Muscle layer of colon (tissue), 2 donors: Measurements from ENCODE around the gene FGF6.

Source experiments
- H3K27ac ChIP-seq: one replicate; pipeline ENCODE4 v1.7.0; 2013; ENCODE audit warnings: low read depth, mild to moderate bottlenecking, low read length, moderate library complexity
- H3K27me3 ChIP-seq, 2 donors: one replicate each; pipeline ENCODE4 v1.7.0; 2013; ENCODE audit warnings: low read length in 2 of 2, mild to moderate bottlenecking in 2 of 2; ENCODE audit not compliant: insufficient read depth in 2 of 2, control insufficient read depth in 1 of 2
- H3K36me3 ChIP-seq: one replicate; pipeline ENCODE4 v1.7.0; 2013; ENCODE audit warnings: mild to moderate bottlenecking, low read length; ENCODE audit not compliant: insufficient read depth
- H3K4me1 ChIP-seq: one replicate; pipeline ENCODE4 v1.7.0; 2013; ENCODE audit warnings: mild to moderate bottlenecking, low read length; ENCODE audit not compliant: insufficient read depth
- H3K4me3 ChIP-seq, 2 donors: one replicate each; pipeline ENCODE4 v1.7.0; 2013; ENCODE audit warnings: low read length in 2 of 2, low read depth in 1 of 2, mild to moderate bottlenecking in 1 of 2, moderate library complexity in 1 of 2
- H3K9ac ChIP-seq: one replicate; pipeline ENCODE4 v1.7.0; 2013; ENCODE audit warnings: low read length
- H3K9me3 ChIP-seq: one replicate; pipeline ENCODE4 v1.7.0; 2013; ENCODE audit warnings: mild to moderate bottlenecking, low read length
- donor health status: abdominal sarcoma.
- donor health status: Adenocarcinoma of cecum.

The FGF6 gene, protein sequence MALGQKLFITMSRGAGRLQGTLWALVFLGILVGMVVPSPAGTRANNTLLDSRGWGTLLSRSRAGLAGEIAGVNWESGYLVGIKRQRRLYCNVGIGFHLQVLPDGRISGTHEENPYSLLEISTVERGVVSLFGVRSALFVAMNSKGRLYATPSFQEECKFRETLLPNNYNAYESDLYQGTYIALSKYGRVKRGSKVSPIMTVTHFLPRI

DNA sequence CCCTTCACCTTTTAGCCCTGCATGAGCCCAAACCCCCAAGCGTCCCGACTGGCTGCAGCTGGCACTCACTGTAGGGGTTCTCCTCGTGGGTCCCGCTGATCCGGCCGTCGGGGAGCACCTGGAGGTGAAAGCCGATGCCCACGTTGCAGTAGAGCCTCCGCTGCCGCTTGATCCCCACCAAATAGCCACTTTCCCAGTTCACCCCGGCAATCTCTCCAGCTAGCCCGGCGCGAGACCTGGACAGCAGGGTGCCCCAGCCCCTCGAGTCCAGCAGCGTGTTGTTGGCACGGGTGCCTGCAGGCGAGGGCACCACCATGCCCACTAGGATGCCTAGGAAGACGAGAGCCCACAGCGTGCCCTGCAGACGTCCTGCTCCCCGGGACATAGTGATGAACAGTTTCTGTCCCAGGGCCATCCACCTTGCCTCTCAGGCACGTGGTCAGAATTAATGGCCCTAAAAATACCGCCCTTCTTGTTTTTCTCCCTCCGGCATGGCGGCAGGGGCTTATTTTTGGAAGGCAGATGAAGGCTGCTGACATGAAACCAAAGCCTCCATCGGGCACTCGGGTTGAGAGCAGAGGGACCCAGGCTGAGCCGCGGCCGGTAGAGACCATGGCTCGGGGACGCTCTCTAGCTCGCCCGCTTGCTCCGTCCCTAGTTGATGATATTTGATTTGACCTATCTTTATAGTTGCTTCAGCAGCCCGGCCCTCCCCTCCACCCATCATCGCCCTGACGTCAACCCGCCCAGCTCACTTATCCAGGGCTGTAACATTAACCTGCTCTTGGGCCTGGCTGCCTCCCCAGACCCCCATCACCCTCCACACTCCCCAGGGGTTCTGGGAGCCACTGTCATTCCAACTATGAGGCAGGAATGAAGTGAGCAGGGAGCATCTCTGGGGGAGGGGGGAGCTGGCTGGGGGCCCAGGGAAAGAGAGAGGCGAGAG, at the start of gene FGF6:
FGF6 (minus strand) TSS at position 660 of the 946 bp plus-strand sequence; CDS start at position 415, 245 bp downstream.
- Histone ChIP-seq H3K4me3 (no peak within 1 kb of the TSS), H3K9me3 (no peaks in the 10 kb centered on the region), H3K36me3 (no peaks in the 10 kb centered on the region), H3K27me3 (peaks cover 0 to 6% of the 10 kb centered on the region in 2 donors), H3K9ac (no peak within 1 kb of the TSS), H3K4me1 (peaks cover 8% of the 10 kb centered on the region), H3K27ac (no peak within 1 kb of the TSS)

DNA sequence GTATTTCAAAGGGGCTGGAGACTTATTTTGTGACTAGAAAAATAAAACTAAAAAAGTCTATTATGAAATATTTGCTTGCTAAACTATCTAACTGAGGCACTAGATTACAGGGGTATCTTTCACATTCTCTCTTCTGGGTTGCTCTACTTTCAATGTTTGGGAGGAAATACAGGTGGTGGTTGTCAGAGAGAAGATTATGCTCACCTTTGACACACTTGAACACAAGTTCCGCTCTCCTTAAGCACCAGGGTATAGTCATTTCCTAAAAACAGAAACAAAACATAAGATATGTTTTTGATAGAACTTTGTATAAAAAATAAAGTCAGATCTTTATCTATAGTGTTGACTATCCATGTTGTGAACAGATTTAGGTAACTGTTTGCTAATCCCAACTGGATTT, 45.4 kb upstream of the FGF6 start:
- no peaks in the 10 kb centered on the region for H3K27me3 ChIP-seq
- H3K9ac ChIP-seq: no peak overlapping the region
- no peaks in the 10 kb centered on the region for H3K9me3 ChIP-seq
- H3K4me3 ChIP-seq: no peak overlapping the region
- H3K36me3 ChIP-seq: peaks cover 20% of the 10 kb centered on the region
- no peaks in the 10 kb centered on the region for H3K4me1 ChIP-seq
- H3K27ac ChIP-seq: no peak overlapping the region

DNA sequence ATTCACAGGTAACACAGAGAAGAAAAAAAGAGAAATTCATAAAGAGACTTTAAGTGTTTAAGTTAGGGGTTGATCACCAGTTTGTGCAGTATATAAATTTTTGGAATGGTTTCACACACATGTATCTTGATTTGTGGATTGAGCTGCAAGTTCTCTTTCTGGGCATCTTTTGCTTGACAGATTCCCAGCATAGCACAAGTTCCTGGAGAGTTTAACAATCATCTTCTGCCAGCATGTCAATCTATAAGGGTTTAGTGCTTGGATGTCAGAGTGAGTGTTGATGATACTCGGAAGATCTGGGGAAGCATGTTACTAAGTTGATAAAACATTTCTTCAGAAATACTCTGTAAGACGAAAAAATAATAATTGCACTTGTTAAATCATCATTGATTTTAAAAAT, 43.9 kb upstream of the FGF6 start:
- Histone ChIP-seq H3K4me3 (no peak overlapping the region), H3K4me1 (no peaks in the 10 kb centered on the region), H3K27me3 (no peaks in the 10 kb centered on the region), H3K9ac (no peak overlapping the region), H3K27ac (no peak overlapping the region), H3K36me3 (peaks cover 19% of the 10 kb centered on the region), H3K9me3 (no peaks in the 10 kb centered on the region)

DNA sequence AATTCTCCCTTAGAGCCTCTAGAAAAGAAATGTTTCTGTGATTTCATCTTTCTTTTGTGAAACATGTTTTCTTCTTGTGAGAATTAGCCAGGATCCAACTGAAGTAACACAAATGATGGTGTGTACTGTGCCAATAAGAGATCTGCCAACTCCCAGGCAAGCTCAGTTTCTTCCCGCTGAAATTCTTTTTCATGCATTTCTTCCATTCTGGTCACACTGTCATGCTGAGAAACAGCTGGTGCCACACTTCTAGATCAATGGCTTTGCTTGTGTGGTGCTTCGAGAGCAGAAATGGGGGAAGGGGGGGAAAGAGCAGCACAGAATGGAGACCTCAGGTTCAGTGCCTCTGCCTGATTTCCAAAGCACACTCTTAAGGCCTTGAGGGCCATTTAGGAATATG, 41.4 kb upstream of the FGF6 start:
- Histone ChIP-seq H3K9ac (no peak overlapping the region), H3K27me3 (no peaks in the 10 kb centered on the region), H3K27ac (no peak overlapping the region), H3K4me3 (no peak overlapping the region), H3K36me3 (peaks cover 19% of the 10 kb centered on the region), H3K4me1 (no peaks in the 10 kb centered on the region), H3K9me3 (no peaks in the 10 kb centered on the region)

DNA sequence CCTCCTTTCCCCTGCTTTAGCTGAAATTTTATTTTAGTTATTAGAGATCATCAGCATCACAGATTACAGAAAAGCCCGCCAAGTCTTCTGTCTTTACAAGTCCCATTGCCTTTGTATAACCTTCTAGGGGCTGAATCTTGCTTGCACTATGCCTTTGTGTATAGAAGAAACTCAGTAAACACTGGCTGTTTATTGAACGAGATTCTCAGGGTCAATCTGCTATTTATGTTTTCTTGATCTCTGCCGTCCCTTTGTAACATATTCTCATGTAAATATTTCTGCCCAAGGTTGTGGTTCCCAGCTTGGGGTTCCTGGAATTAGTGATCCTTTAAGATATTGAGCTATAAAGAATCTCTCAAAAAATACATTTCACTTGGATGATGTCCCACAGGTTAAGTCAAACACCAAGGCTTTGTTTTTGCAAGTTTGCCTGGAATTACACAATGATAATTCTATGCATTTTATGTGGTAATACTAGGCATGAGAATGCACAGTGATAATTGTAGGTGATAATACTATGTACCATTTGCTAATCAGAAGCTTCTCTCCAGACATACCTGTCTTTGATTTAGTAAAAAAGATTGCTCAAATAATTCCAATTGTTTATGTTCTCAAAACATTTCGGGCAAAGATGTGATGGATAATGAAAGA, 40.6 kb upstream of the FGF6 start:
- peaks cover 19% of the 10 kb centered on the region for H3K36me3 ChIP-seq
- H3K9me3 ChIP-seq: no peaks in the 10 kb centered on the region
- no peak overlapping the region for H3K9ac ChIP-seq
- no peaks in the 10 kb centered on the region for H3K27me3 ChIP-seq
- H3K4me1 ChIP-seq: no peaks in the 10 kb centered on the region
- H3K27ac ChIP-seq: no peak overlapping the region
- H3K4me3 ChIP-seq: no peak overlapping the region

DNA sequence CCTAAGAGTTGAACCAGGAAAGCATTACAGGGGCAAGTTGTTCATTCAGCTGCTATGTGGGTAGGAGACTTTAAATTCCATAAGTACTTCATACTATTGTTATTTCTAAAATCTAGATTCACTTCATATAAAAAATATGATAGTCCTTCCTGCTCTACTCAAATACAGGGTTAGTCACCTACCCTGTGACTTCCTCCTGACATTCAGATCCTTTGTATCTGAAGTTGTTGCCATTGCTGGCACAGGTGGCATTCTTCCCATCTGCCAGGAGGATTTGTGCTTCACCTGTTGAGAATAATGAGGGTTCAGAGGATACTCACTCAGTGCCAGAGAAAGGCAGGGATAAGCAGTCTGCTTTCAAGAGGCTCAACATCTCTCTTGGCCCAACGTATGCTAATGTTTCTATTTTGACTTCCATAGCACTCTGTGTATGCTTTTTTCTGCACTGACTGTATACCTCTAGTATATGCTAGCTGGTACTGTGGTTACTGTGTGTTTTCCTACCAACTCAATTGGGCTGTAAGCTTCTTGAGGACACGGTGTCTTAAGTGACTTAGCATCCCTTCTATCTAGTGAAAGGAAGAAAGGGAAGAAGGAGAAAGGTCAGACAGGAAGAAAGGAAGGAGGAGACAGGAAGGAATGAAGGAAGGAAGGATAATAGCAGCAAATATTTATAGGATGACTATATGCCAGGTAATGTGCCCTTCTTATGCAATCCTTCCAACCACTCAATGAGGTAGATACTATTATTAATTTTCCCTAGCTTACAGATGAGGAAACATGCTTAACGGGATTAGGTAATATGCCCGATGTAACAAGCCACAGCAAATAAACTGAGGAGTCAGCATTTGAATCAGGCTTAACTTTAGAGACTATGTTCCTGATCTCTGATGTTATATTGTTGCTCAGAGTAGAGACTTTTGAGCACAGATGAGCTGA, 38.5 kb upstream of the FGF6 start:
- Histone ChIP-seq H3K27me3 (no peaks in the 10 kb centered on the region), H3K9ac (no peak overlapping the region), H3K4me3 (no peak overlapping the region), H3K4me1 (no peaks in the 10 kb centered on the region), H3K27ac (no peak overlapping the region), H3K9me3 (no peaks in the 10 kb centered on the region), H3K36me3 (peaks cover 9% of the 10 kb centered on the region)

DNA sequence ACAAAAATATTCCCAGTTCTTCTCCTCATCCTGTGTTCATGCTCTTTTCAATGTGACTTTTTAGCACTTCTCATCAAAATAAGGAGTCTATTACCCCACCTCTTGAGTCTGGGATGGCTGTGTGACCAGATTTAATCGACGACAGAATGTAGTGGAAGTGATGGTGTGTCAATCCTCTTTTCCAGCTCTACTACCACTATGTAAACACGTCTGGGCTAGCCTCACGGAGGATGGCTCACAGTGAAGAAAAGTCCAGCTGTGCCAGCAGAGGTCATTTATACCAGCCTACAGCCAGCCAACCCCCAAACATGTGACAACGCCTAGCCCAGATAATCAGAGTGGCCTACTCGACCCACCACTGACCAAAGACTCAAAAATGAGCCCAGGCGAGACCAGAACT, 37.3 kb upstream of the FGF6 start:
- H3K4me3 ChIP-seq: no peak overlapping the region
- H3K4me1 ChIP-seq: no peaks in the 10 kb centered on the region
- no peaks in the 10 kb centered on the region for H3K9me3 ChIP-seq
- no peaks in the 10 kb centered on the region for H3K27me3 ChIP-seq
- no peak overlapping the region for H3K9ac ChIP-seq
- no peak overlapping the region for H3K27ac ChIP-seq
- no peaks in the 10 kb centered on the region for H3K36me3 ChIP-seq

DNA sequence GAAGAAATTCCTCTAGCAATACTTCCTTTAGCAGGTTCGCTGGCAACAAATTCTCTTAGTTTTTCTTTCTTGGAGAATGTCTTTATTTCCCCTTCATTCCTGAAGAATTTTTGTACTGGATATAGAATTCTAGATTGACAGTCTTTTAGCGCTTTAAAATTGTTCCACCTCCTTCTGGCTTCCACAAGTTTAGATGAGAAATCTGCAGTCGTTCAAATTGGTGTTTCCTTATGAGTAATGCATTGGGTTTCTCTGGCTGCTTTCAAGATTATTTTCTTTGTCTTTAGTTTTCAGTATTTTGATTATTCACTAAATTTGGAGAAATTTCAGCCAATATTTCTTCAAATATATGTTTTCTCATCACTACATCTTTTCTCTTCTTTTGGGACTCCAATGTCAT, 33.3 kb upstream of the FGF6 start:
- H3K9ac ChIP-seq: no peak overlapping the region
- no peaks in the 10 kb centered on the region for H3K36me3 ChIP-seq
- H3K9me3 ChIP-seq: no peaks in the 10 kb centered on the region
- no peak overlapping the region for H3K27ac ChIP-seq
- H3K4me1 ChIP-seq: no peaks in the 10 kb centered on the region
- H3K27me3 ChIP-seq: no peaks in the 10 kb centered on the region
- no peak overlapping the region for H3K4me3 ChIP-seq

DNA sequence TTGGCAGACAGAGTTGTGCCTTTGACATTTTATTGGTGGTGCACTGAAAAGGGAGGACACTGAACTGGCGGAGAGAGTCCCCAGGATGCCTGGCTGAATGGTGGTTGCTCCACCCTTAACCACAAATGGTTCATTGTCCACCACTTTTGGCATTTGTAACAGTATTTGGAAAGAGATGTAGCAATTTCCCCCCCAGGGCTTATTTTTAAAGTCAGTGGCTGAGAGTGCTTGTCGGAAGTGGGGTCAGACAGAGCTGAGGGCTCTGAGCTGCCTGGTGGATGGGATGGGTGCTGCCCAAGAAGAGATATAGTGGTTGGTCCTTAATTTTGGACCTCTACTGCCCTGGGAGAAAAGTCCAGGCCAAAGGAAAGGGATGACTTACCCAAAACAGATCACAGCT, 31.5 kb upstream of the FGF6 start:
- Histone ChIP-seq H3K4me1 (no peaks in the 10 kb centered on the region), H3K36me3 (no peaks in the 10 kb centered on the region), H3K4me3 (no peak overlapping the region), H3K27me3 (no peaks in the 10 kb centered on the region), H3K9ac (no peak overlapping the region), H3K27ac (no peak overlapping the region), H3K9me3 (no peaks in the 10 kb centered on the region)

DNA sequence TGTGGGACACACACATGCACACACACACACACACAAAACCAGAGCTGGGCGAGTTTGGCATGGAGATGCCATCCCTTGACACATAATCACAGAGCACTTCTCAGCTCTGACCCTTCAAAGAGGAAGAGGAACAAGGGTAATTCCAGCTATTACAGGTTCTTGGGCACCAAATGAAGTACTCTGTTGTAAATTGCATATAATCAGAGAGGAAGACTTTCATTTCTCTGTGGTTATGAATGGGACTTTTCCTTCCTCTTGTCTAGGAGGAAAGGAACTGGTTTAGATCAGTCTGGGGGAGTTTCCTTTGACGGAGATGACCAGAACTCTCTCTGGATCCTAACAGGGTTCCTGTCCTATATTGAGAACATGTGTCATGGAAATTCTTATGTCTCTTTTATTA, 26.4 kb upstream of the FGF6 start:
- Histone ChIP-seq H3K4me3 (no peak overlapping the region), H3K4me1 (no peaks in the 10 kb centered on the region), H3K36me3 (no peaks in the 10 kb centered on the region), H3K27ac (no peak overlapping the region), H3K9ac (no peak overlapping the region), H3K9me3 (no peaks in the 10 kb centered on the region), H3K27me3 (no peaks in the 10 kb centered on the region)

DNA sequence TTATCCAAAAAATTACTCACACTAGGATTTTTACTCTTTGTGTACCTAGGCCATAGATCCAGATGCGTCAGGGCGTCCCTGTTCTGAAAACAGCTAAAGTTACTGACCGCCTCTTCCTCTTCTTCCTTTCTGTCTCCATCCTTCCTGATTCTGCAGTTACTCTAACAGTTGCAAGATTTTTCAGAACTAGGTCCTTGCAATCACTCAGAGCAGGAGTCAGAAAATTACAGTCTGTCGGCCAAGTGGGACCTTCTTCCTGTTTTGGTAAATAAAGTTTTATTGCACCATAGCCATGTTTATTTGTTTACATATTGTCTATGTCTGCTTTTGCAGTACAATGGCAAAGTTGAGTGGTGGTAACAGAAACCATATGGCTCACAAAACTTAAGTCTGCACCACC, 25.6 kb upstream of the FGF6 start:
- Histone ChIP-seq H3K9ac (no peak overlapping the region), H3K36me3 (no peaks in the 10 kb centered on the region), H3K4me1 (no peaks in the 10 kb centered on the region), H3K27ac (no peak overlapping the region), H3K4me3 (no peak overlapping the region), H3K9me3 (no peaks in the 10 kb centered on the region), H3K27me3 (no peaks in the 10 kb centered on the region)
